ENCODE measurements around the gene TEPSIN.

- TF ChIP-seq CTCF (IDR thresholded peaks at IDR 0.05) (no peak), POLR2A (IDR thresholded peaks at IDR 0.05) (no peak)
These were observed 6.1 kb downstream of the TEPSIN start for GRCh38 chr17:81232616-81233241.

Data from Peyer's patch (tissue), 4 donors.